Colon (tissue), 2 donors: Measurements from ENCODE around the gene ZNF274.
"Not testable (repeated sequence)": the region's sequence is repeated elsewhere in the genome, so short reads cannot be mapped to it uniquely, and the experiment has no call there.

Experiments used
- FAIRE-seq: peaks from 2 replicates; lab custom pipeline; 2012; peaks lifted over from hg19 to GRCh38; lab: Jason Lieb, UNC
- donor health status: control.
- donor health status: control.

The ZNF274 gene

DNA sequence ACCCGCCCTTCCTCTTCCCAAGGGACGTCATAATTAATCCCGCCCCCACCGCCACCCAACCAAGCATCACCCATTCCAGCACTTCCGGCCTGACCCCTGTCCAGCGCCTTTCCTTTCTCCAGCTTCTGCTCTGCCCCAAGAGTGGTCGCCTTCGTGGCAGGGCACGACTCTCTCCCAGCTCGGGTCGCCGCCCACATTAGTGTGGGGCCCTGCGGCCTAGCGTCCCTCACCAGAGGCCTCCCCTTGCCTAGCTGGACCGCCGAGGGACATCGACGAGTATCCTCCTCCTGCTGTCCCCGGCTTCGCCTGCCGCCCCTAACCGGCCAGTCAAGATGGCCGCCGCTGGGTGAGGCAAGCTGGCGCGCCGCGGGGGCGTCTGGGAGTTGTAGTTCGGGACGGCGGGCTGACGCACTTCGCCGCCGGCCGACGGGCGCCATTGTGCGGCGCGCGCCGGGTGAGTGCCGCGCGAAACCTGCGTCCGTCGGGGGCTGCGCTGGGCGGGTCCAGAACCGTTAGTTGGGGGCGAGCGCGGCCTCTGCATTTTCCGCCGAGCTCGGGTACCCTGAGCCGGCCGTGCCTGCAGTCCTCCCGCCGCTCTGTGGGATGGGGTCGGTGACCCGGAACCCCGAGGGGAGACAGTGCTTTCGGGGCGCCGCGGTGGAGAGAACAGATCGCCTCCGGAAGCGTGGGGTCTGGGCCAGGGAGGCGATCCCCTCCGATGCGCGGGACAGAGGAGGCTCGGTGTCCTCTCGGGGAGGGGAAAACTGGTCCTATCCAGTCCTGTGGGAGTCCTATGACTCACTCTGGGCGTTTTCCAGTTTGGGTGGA is at the start of gene ZNF274:
TSS of gene ZNF274 (plus strand) at position 73 of the 828 bp plus-strand sequence. CDS start 905 bp downstream, outside the sequence.
- FAIRE-seq: no peak

- no peak for FAIRE-seq
These were observed 48.6 kb upstream of the ZNF274 start for GRCh38 chr19:58134244-58134643.

DNA sequence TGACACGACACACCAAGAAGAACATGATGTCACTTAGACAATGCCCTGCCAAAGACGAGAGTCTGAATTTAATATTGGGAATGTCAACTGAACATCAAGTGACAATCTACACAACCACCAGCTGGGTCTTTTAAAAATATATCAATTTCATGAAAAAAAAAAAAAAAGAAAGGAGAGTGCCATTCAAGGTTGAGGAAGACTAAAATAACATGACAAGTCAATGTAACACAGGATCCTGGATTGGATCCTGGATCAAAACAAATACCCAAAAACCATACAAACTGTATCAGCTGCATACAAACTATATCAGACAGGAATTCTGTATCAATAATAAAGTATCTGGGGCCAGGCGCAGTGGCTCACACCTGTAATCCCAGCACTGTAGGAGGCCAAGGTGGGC is 37.0 kb upstream of the ZNF274 start:
- FAIRE-seq: no peak

DNA sequence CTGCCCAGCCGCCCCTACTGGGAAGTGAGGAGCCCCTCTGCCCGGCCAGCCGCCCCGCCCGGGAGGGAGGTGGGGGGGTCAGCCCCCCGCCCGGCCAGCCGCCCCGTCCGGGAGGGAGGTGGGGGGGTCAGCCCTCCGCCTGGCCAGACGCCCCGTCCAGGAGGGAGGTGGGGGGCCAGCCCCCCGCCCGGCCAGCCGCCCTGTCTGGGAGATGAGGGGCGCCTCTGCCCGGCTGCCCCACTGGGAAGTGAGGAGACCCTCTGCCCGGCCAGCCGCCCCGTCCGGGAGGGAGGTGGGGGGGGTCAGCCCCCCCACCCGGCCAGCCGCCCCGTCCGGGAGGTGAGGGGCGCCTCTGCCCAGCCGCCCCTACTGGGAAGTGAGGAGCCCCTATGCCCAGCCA is 35.4 kb upstream of the ZNF274 start:
- not testable (repeated sequence) for FAIRE-seq

GRCh38 chr19:58150328-58150921 is 32.4 kb upstream of the ZNF274 start, which contains the start of gene ZNF329:
TSS of gene ZNF329 (minus strand) at chr19:58150789. CDS start at chr19:58129503, 21,286 bp downstream.
- no peak for FAIRE-seq

- no peak for FAIRE-seq
These were observed 29.5 kb upstream of the ZNF274 start for GRCh38 chr19:58153386-58153785.

DNA sequence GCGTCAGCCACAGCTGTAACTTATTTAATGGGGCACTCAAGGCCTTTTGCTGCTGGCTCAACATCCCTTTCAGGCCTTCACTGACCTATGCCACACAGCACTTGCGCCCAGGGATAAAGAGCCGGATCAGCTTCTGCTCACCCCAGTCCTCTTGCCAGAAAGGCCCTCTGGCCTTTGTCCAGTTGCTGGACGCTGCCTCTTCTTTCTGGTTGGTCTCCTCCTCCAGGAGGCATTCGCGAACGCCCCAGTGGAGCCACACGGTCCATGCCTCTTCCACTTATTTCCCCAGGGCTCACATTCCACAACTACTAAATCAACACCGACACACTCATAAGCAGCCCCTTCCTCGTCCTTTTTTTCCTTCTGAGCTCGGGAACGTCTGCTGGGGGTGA is 28.6 kb upstream of the ZNF274 start:
- FAIRE-seq: no peak

GRCh38 chr19:58154679-58155648 is 27.9 kb upstream of the ZNF274 start:
- FAIRE-seq: no peak

DNA sequence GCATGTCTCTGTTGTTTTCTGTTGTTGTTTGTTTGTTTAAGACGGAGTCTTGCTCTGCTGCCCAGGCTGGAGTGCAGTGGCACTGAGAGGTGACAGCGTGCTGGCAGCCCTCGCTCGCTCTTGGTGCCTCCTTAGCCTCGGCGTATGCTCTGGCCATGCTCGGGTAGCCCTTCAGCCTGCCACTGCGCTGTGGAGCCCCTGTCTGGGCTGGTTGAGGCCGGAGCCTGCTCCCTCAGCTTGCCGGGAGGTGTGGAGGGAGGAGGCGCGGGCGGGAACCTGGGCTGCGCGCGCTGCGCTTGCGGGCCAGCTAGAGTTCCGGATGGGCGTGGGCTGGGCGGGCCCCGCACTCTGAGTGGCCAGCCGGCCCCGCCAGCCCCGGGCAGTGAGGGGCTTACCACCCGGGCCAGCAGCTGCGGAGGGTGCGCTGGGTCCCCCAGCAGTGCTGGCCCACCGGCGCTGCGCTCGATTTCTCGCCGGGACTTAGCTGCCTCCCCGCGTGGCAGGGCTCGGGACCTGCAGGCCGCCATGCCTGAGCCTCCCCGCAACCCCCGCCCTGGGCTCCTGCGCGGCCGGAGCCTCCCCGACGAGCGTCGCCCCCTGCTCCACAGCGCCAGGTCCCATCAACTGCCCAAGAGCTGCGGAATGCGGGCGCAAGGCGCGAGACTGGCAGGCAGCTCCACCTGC is 25.7 kb upstream of the ZNF274 start:
- FAIRE-seq: no peak

GRCh38 chr19:58166268-58166667 is 16.6 kb upstream of the ZNF274 start:
- no peak for FAIRE-seq

DNA sequence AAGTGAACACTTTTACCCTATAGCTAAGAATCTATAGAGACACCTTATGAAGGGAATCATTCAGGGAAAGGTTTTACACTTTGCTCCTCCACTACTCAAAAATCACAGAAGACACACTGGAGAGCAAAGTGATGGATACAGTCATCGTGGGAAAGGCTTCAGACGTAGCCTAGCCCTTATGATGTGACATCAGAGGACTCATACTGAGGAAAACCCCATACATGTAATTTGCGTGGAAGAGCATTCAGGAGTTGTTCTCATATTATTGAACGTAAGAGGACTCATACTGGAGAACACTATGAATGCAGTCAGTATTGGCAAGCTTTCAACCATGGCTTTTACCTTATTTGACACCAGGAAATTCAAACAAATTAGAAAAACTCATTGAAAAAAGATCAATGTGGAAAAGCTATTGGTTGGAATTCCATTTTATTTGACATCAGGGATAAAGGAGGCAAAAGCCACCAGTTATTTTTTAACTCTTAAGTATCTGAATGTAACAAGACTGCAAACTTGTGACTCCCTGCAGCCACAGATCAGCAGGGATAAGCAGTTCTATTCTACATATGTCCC is 16.1 kb upstream of the ZNF274 start:
- no peak for FAIRE-seq

DNA sequence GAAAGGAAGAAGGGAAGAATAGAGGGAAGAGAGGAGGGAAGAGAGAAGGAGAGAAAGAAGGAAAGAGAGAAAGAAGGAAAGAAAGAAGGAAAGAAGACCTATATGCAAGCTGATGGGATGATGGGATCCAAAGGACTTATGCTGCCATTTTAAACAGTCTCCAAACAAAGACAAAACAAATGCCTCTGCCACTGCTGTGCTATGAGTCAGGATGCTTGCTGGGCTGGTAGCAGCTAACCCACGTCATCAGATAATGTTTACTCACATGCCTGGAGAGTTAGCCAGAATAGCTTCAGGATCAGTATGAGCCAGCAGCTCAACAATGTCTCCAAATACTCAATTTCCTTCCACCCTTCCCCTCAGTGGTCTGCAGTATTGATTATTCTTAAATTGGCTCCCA is 12.0 kb upstream of the ZNF274 start:
- no peak for FAIRE-seq

- FAIRE-seq: no peak
These were observed 822 bp upstream of the ZNF274 start for GRCh38 chr19:58181902-58182576.

GRCh38 chr19:58182577-58182988 is 278 bp upstream of the ZNF274 start:
- no peak for FAIRE-seq

- no peak for FAIRE-seq
These were observed 955 bp downstream of the ZNF274 start for GRCh38 chr19:58183817-58184215.

GRCh38 chr19:58196901-58197616 is 14.2 kb downstream of the ZNF274 start:
- no peak for FAIRE-seq

DNA sequence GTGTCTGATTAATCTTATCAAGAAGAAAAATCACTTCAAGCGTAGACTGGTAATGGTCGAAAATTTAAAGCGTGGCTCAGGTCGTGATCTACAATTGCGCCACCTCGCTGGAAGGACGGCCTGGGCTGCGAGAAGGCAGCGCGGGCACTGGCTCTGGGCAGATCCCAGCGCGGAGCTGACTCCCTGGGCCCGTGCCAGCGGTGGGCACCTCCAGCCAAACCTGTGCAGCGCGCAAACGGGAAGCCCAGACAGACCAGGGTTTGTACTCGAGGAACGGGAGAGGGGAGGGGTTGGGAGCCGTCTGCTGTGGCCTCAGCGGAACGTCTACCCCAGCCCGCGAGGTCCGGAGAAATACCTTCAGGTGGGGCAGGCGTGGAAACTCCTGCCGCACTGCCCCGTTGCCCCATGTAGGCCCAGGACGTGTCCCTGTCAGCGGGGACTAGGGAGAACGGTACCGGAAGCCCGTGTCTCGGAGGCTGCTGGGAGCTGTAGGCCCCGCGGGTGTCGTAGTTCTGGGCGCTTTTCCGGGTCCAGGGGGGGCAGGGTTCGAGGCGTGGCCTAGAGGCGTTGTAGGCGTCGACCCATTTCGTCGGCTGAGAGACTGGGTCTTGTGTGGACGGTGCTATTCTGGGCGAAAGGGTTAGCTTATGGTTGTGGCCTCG is 21.1 kb downstream of the ZNF274 start:
- FAIRE-seq: no peak

DNA sequence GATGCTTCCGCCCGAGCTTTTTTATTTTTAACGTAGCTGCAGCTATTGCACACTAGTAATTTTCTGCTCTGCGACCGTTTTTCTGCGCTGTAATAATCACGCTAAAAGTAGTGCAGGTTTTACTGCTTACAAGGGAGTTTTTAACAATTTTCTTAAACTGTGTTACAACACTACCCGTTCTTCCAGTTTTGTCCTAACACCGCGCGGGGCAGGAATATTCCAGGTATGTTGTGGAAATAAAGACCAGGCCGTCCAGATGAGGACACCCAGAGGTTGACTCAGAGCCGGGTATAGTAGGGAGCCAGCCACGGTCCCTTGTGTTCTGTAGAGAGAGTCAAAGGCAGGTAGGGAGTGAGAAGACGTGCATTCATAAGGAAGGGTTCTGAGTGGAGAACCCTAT is 21.7 kb downstream of the ZNF274 start:
- FAIRE-seq: no peak

DNA sequence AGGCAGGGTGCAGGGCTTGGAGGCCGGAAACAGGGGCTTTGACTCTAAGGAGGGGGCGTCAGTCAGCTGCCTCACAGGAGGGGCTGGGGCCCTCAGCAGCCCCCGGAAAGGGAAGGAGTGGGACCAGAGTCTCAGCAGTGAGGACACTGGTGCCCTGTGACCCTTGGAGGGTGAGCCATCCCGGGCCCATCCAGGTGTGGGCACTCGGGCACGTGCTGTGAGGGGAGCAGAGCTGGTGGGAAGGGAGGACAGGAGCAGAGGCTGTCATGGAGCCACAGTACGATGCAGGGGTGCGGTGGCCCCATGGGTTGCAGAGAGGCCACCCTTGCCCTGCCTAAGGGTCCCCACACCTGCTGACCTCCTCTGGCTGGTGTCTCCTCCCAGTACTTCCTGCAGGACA is 26.7 kb downstream of the ZNF274 start:
- no peak for FAIRE-seq
